ENCODE measurements around the gene NOVA2. TPM values are rescaled to one million over a fixed set of nuclear protein-coding genes. Genes with fewer than 3 reads are reported as not detected.

The NOVA2 gene
- total RNA-seq, 4 donors from 2014 or later = 1.2 to 4.6 (median 2.7) TPM

DNA sequence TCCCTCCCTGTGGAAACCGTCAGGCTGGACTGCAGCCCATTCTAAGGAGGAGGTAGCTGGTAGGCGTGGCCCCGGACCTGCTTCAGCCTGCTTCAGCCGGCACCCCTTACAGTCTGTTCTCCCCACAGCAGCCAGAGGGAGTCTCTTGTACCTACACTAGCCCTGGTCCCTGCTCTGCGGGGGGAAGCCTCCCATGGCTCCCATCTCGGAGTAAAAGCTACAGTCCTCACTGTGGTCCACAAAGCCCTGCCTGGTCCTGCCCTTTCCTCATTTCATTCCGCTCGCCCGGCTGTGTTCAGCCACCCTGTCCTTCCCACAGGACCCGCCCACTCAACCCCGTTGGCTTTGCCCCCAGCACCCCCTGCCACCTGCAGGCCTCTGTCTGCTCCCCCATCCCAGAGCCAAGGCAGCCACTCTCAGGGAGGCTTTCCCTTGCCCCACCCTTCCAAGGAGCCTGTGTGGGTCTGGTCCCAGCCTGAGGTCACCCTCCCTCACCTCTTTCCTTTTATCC is 47.9 kb upstream of the NOVA2 start:
- WGBS = 63% methylated on average over 11 of the region's 11 CpGs
- intact Hi-C loops (cut with DNase I) = no loop called here

DNA sequence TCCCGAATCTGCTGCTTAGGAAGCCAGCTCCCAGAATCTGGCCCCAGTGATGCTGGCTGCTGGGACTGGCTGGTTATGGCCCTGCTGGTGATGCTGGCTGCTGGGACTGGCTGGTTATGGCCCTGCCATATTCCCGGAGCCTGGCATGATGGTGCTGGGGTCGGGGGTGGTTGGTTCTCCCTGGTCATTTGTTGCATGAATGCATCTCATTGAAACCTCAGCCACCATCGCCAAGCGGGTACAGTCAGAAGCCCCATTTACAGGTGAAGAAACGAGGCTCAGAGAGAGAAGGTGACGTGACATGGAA is 47.1 kb upstream of the NOVA2 start:
- WGBS = 89% methylated on average over 6 of the region's 7 CpGs
- DNase-seq (ENCODE audit: extremely low spot score) = no peak

More for the DNA sequence above, 47.9 kb upstream of the NOVA2 start:
- Histone ChIP-seq H3K27me3 (peaks cover 2 to 45% (median 14%) of the 10 kb centered on the region in 4 donors), H3K27ac (replicated peaks in 1 of 4) (no peak overlapping the region), H3K4me3 (no peak overlapping the region), H3K9me3 (no peaks in the 10 kb centered on the region), H3K4me1 (peaks cover 4 to 16% (median 6%) of the 10 kb centered on the region in 4 donors), H3K36me3 (peaks cover 0 to 16% (median 4%) of the 10 kb centered on the region in 4 donors)
- no peak for DNase-seq (ENCODE audit: extremely low spot score)
- TF ChIP-seq, protein P1, sequence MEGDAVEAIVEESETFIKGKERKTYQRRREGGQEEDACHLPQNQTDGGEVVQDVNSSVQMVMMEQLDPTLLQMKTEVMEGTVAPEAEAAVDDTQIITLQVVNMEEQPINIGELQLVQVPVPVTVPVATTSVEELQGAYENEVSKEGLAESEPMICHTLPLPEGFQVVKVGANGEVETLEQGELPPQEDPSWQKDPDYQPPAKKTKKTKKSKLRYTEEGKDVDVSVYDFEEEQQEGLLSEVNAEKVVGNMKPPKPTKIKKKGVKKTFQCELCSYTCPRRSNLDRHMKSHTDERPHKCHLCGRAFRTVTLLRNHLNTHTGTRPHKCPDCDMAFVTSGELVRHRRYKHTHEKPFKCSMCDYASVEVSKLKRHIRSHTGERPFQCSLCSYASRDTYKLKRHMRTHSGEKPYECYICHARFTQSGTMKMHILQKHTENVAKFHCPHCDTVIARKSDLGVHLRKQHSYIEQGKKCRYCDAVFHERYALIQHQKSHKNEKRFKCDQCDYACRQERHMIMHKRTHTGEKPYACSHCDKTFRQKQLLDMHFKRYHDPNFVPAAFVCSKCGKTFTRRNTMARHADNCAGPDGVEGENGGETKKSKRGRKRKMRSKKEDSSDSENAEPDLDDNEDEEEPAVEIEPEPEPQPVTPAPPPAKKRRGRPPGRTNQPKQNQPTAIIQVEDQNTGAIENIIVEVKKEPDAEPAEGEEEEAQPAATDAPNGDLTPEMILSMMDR (IDR thresholded peaks at IDR 0.05) = no peak
- no peak for TF ChIP-seq POLR2AphosphoS5 (IDR thresholded peaks at IDR 0.05)
- TF ChIP-seq EP300 (IDR thresholded peaks at IDR 0.05) = no peak
- TF ChIP-seq POLR2A (IDR thresholded peaks at IDR 0.05; ENCODE audit: low read depth) = no peak

DNA sequence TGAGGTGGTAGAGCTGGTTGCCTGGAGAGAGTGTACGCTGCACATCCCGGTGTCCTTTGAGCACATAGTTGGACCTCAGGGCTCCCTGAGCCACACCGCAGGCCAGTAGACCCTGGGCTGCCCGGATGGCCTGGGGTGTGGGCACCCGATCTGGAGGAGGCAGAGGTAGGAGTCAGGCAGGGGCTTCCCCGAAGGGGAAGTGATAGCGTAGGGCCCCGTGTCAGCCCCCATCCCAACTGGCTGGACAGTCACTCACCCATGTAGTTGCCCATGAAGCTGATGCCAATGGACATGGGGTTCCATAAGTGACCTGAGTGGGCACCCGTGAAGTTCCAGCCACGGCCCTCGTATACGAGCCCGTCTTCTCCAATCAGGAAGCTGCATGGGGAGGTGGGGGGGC is 45.6 kb upstream of the NOVA2 start:
- H3K4me1 ChIP-seq = peaks cover 18 to 38% (median 28%) of the 10 kb centered on the region in 4 donors
- H3K4me3 ChIP-seq = no peak overlapping the region
- no peaks in the 10 kb centered on the region for H3K9me3 ChIP-seq
- no peak for DNase-seq (ENCODE audit: extremely low spot score)
- 87% methylated on average over 7 of the region's 13 CpGs for WGBS
- intact Hi-C loops (cut with DNase I) = loop anchor here (10.0 kb wide), 1 partner anchor 154 kb away; the partner anchor contains the start of genes FOXA3 and SYMPK
- no peak overlapping the region for H3K27ac ChIP-seq (replicated peaks in 1 of 4)
- peaks cover 0 to 16% (median 4%) of the 10 kb centered on the region in 4 donors for H3K36me3 ChIP-seq
- no peak for TF ChIP-seq EP300 (IDR thresholded peaks at IDR 0.05)
- TF ChIP-seq, protein P1 (IDR thresholded peaks at IDR 0.05) = no peak
- TF ChIP-seq POLR2A (IDR thresholded peaks at IDR 0.05; ENCODE audit: low read depth) = no peak
- TF ChIP-seq POLR2AphosphoS5 (IDR thresholded peaks at IDR 0.05) = no peak
- peaks cover 2 to 50% (median 27%) of the 10 kb centered on the region in 4 donors for H3K27me3 ChIP-seq

More for the DNA sequence above, 47.1 kb upstream of the NOVA2 start:
- Histone ChIP-seq H3K27ac (replicated peaks in 1 of 4) (no peak overlapping the region), H3K4me1 (peaks cover 5 to 24% (median 14%) of the 10 kb centered on the region in 4 donors), H3K4me3 (no peak overlapping the region), H3K36me3 (peaks cover 0 to 16% (median 4%) of the 10 kb centered on the region in 4 donors), H3K9me3 (no peaks in the 10 kb centered on the region), H3K27me3 (peaks cover 2 to 47% (median 14%) of the 10 kb centered on the region in 4 donors)
- intact Hi-C loops (cut with DNase I) = no loop called here
- TF ChIP-seq, protein P1 (IDR thresholded peaks at IDR 0.05) = no peak
- TF ChIP-seq POLR2A (IDR thresholded peaks at IDR 0.05; ENCODE audit: low read depth) (no peak), EP300 (IDR thresholded peaks at IDR 0.05) (no peak), POLR2AphosphoS5 (IDR thresholded peaks at IDR 0.05) (no peak)

DNA sequence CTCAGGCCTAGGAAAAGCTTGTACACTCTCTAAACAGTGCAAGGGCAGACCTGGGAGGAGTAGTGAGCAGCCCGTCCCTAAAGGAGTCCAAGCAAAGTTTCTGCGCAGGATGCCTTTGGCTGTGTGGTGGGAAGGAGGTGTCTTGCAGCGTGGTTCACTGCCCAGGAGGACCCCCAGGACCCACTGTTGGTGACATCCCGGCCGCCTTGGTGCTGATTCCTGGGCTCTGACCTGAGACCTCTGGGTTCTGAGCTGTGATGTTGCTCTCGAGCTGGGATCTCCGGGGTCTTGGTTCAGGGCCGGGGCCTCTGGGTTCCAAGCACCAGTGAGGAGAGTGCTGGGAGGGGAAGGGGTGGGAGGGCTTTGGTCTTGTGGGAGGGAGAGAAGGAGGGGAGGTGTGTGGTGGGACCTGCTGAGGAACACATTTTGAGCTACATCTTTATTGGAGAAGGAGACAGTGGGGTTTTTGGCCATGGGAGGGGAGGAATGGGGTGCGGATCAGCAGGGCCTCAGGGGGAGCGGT is 45.1 kb upstream of the NOVA2 start:
- Histone ChIP-seq H3K4me3 (no peak overlapping the region), H3K27ac (replicated peaks in 1 of 4) (no peak overlapping the region), H3K4me1 (peaks cover 18 to 38% (median 28%) of the 10 kb centered on the region in 4 donors), H3K9me3 (no peaks in the 10 kb centered on the region), H3K36me3 (peaks cover 0 to 16% (median 4%) of the 10 kb centered on the region in 4 donors), H3K27me3 (peaks cover 0 to 50% (median 32%) of the 10 kb centered on the region in 4 donors)
- TF ChIP-seq POLR2AphosphoS5 (IDR thresholded peaks at IDR 0.05) (no peak), EP300 (IDR thresholded peaks at IDR 0.05) (no peak), POLR2A (IDR thresholded peaks at IDR 0.05; ENCODE audit: low read depth) (no peak)
- TF ChIP-seq, protein P1 (IDR thresholded peaks at IDR 0.05) = no peak
- WGBS = 95% methylated on average over 10 of the region's 10 CpGs
- no peak for DNase-seq (ENCODE audit: extremely low spot score)
- intact Hi-C loops (cut with DNase I) = loop anchor here (10.0 kb wide), 1 partner anchor 154 kb away; the partner anchor contains the start of genes FOXA3 and SYMPK

Measured in esophagus muscularis mucosa (tissue), 4 donors.